MV-4-11 (cell line): ENCODE measurements around the gene WIPF1.
A peak's percentile ranks its signal among the peaks of the same experiment; 100 is the strongest.

Experiments
- DNase-seq: peaks from one replicate; lab custom pipeline; 2025; lab: John Stamatoyannopoulos, UW

Gene WIPF1

GRCh38 chr2:174597345-174598047 lies at the start of gene WIPF1:
Gene WIPF1 (minus strand): TSS chr2:174597804. CDS start chr2:174585573, 12,231 bp downstream.
- DNase-seq = peak; percentile 90

GRCh38 chr2:174645296-174645695 lies 47.7 kb upstream of the WIPF1 start:
- DNase-seq = no peak

- no peak for DNase-seq
Observed at GRCh38 chr2:174644406-174644805, 46.8 kb upstream of the WIPF1 start.

GRCh38 chr2:174643356-174643755 lies 45.8 kb upstream of the WIPF1 start:
- DNase-seq = no peak

- DNase-seq = no peak
Observed at GRCh38 chr2:174641168-174641567, 43.6 kb upstream of the WIPF1 start.

GRCh38 chr2:174636987-174637386 lies 39.4 kb upstream of the WIPF1 start:
- peak; percentile 21 for DNase-seq

GRCh38 chr2:174635776-174636404 lies 38.3 kb upstream of the WIPF1 start:
- no peak for DNase-seq

- DNase-seq = no peak
Observed at GRCh38 chr2:174635015-174635593, 37.5 kb upstream of the WIPF1 start.

GRCh38 chr2:174634130-174635014 lies 36.8 kb upstream of the WIPF1 start:
- peak; percentile 78 for DNase-seq

GRCh38 chr2:174633623-174633930 lies 36.0 kb upstream of the WIPF1 start:
- peak; percentile 42 for DNase-seq

- peak; percentile 62 for DNase-seq
Observed at GRCh38 chr2:174632841-174633622, 35.4 kb upstream of the WIPF1 start.

GRCh38 chr2:174631009-174631981 lies 33.7 kb upstream of the WIPF1 start:
- DNase-seq = no peak

- no peak for DNase-seq
Observed at GRCh38 chr2:174630107-174630506, 32.5 kb upstream of the WIPF1 start.

- DNase-seq = no peak
Observed at GRCh38 chr2:174629506-174629905, 31.9 kb upstream of the WIPF1 start.

- no peak for DNase-seq
Observed at GRCh38 chr2:174628528-174629169, 31.0 kb upstream of the WIPF1 start.

- no peak for DNase-seq
Observed at GRCh38 chr2:174627216-174627615, 29.6 kb upstream of the WIPF1 start.

- no peak for DNase-seq
Observed at GRCh38 chr2:174624895-174625430, 27.4 kb upstream of the WIPF1 start.

- no peak for DNase-seq
Observed at GRCh38 chr2:174623690-174624089, 26.1 kb upstream of the WIPF1 start.

GRCh38 chr2:174623106-174623637 lies 25.6 kb upstream of the WIPF1 start:
- no peak for DNase-seq
